Testis (tissue), 2 donors: Measurements from ENCODE around the gene LKAAEAR1.

Source experiments
- CTCF ChIP-seq, 3 experiments: fragments of 450-650 bp in 2 of 3; fragments of 200-600 bp in 1 of 3; sonication (generic) in 1 of 3; IDR thresholded peaks; one replicate each; pipeline ENCODE4 v1.5.1; 2016 to 2019; ENCODE audit warnings: antibody characterized with exemption in 3 of 3, mild to moderate bottlenecking in 2 of 3, moderate library complexity in 1 of 3
- POLR2A ChIP-seq: fragments of 450-650 bp; IDR thresholded peaks from one replicate; pipeline ENCODE4 v1.6.1; 2017; ENCODE audit warnings: antibody characterized with exemption, mild to moderate bottlenecking, moderate library complexity

- TF ChIP-seq CTCF (IDR thresholded peaks at IDR 0.05) (no peak), POLR2A (no peak)
Observed at GRCh38 chr20:64037199-64037497, 47.0 kb downstream of the LKAAEAR1 start.
